ENCODE data around the gene MGAT2.
"Not testable (repeated sequence)": the region's sequence is repeated elsewhere in the genome, so short reads cannot be mapped to it uniquely, and the experiment has no call there.

MGAT2 gene

DNA sequence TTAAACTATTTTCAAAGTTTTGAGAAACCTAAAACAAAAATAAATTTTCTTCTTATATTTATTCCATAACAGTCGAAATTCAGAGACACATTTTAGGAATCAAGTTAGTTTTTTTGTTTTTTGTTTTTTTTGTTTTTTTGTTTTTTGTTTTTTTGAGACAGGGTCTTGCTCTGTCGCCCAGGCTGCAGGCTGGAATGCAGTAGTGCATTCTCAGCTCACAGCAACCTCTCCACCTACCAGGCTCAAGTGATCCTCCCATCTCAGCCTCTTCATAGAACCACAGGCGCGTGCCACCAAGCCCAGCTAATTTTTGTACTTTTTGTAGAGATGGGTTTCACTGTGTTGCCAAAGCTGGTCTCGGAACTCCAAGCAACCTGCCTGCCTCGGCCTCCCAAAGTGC is 32.9 kb downstream of the MGAT2 start:
- DNase-seq = no peak

DNA sequence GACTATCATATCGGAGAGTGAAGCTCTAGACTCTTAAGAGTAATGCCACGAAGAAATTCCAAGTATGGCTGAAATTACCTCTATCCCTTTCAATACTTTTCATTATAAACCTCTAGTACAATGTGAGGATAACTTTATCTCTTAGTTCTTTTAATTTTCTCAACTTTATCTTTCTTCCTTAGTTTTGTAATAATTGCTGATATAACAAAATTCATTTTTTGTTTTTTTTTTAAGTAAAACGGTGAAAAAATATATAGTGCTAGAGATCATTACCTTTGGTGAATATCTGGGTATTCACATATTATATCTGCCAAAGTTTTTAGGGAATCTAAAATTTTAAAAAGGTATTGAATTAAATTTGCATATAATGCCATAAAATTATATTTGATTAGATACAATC is 33.9 kb downstream of the MGAT2 start:
- no peak for DNase-seq

DNA sequence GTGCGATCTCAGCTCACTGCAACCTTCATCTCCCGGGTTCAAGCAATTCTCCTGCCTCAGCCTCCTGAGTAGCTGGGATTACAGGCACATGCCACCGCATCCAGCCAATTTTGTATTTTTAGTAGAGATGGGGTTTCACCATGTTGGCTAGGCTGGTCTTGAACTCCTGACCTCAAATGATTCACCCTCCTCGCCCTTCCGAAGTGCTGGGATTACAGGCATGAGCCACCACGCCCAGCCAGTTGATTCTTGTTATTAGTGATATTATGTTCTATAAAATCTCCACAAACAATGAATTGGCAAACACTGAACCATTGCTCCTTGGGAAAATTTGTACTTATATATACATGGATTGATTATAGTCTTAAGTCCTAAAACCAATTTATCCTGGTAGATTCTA is 36.9 kb downstream of the MGAT2 start:
- not testable (repeated sequence) for DNase-seq

DNA sequence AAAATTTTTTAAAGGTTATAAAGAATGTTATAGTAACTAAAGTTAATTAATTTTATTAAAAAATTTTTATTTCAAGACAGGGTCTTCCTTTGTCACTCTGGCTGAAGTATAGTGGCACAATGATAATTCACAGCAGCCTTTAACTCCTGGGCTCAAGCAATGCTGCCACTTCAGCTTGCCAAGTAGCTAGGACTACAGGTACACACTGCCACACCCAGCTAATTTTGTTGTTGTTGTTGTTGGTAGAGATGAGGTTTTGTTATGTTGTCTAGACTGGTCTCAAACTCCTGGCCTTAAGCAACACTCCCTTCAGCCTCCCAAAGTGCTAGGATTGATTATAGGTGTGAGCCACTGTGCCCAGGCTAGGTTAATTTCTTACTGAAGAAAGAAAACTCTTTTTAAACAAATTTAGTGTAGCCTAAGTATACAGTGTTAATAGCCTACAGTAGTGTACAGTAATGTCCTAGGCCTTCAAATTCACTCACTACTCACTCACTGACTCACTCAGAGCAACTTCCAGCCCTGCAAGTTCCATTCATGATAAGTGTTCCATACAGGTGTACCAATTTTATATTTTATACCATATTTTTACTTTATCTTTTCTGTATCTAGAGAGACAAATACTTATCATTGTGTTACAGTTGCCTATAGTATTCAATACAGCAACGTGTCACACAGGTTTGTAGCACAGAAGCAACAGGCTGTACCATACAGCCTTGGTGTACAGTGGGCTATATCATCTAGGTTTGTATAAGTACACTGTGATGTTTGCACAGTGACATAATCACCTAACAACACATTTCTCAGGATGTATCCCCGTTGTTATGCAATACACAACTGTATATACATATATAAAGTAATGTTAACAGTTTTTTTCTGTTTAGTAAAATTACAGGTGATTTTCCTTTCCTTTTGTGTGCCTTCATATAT is 39.2 kb downstream of the MGAT2 start:
- no peak for DNase-seq

DNA sequence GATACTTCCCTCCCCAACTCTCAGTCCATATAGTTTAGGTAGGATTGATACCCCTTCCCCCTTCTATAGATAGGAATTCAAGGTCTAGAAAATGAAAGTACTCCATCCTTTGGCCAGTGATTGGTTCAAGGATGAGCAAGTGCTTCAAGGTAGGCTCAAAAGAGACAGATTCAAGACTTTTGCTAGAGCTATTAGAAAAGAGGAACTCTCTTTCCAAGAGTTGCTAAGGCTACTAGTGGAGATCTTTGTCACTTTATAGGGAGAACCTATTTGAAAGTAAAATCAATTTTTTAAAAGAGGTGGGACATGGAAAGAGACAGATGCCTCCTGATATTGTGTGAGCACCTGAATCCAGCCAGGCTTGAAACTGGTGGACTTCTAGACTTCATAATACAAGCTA is 49.9 kb downstream of the MGAT2 start:
- DNase-seq = no peak

All from amygdala (tissue), 56 donors.